ENCODE data around the gene ZBTB20. TPM values are rescaled to one million over a fixed set of nuclear protein-coding genes. Genes with fewer than 3 reads are reported as not detected.

Gene ZBTB20
- total RNA-seq, 4 donors from 2014 or later: 46.1 to 102 (median 81.9) TPM

GRCh38 chr3:114453361-114453780 is 693.7 kb downstream of the ZBTB20 start:
- ATAC-seq (ENCODE audit: low FRiP score) (no peak), DNase-seq (ENCODE audit: low spot score) (no peak)
- TF ChIP-seq CTCF (IDR thresholded peaks at IDR 0.05): no peak

GRCh38 chr3:114452937-114453336 is 694.2 kb downstream of the ZBTB20 start:
- DNase-seq (ENCODE audit: low spot score) (no peak), ATAC-seq (ENCODE audit: low FRiP score) (no peak)
- no peak for TF ChIP-seq CTCF (IDR thresholded peaks at IDR 0.05)

GRCh38 chr3:114452256-114452655 is 694.8 kb downstream of the ZBTB20 start:
- no peak for ATAC-seq (ENCODE audit: low FRiP score)
- no peak for DNase-seq (ENCODE audit: low spot score)
- TF ChIP-seq CTCF (IDR thresholded peaks at IDR 0.05): no peak

GRCh38 chr3:114451561-114452018 is 695.5 kb downstream of the ZBTB20 start:
- no peak for TF ChIP-seq CTCF (IDR thresholded peaks at IDR 0.05)
- DNase-seq (ENCODE audit: low spot score): no peak
- no peak for ATAC-seq (ENCODE audit: low FRiP score)

GRCh38 chr3:114451051-114451451 is 696.0 kb downstream of the ZBTB20 start:
- no peak for DNase-seq (ENCODE audit: low spot score)
- no peak for ATAC-seq (ENCODE audit: low FRiP score)
- TF ChIP-seq CTCF (IDR thresholded peaks at IDR 0.05): no peak

GRCh38 chr3:114450008-114450596 is 697.0 kb downstream of the ZBTB20 start:
- TF ChIP-seq CTCF (IDR thresholded peaks at IDR 0.05): no peak
- DNase-seq (ENCODE audit: low spot score) (no peak), ATAC-seq (ENCODE audit: low FRiP score) (no peak)

GRCh38 chr3:114449271-114450007 is 697.6 kb downstream of the ZBTB20 start:
- ATAC-seq (ENCODE audit: low FRiP score): no peak
- DNase-seq (ENCODE audit: low spot score): no peak
- TF ChIP-seq CTCF (IDR thresholded peaks at IDR 0.05): no peak

Data from omental fat pad (tissue), 4 donors.